Posterior vena cava (tissue), 2 donors: ENCODE measurements around the gene SSTR5. TPM values are rescaled to one million over a fixed set of nuclear protein-coding genes. Genes with fewer than 3 reads are reported as not detected.
"Not testable (repeated sequence)": the region's sequence is repeated elsewhere in the genome, so short reads cannot be mapped to it uniquely, and the experiment has no call there.

Experiments used
- DNase-seq: peaks from one replicate; pipeline ENCODE4 v3.0.0-alpha.2; 2020; ENCODE audit warnings: low spot score
- intact Hi-C, 2 donors: fragments of 100-400 bp; cut with DNase I; formaldehyde crosslinking; loops; one replicate each; pipeline versions ENCODE4 v1.14.1 to v1.14.2; 2022 to 2023
- long read RNA-seq, 2 donors: library from polyadenylated mRNA; unstranded; transcript quantifications; one replicate each; pipeline ENCODE4 v2.0.0, GENCODE V29; 2020 to 2021
- total RNA-seq, 2 donors: library from RNA; stranded (reverse); fragmentation: NEBNext Ultra II Directional; extraction: Animal tissue kit (Norgen Biotek cat#: 25700); gene quantifications; one replicate each; pipeline ENCODE4 v1.2.1, GENCODE V29; 2021
- donor health status: DM: yes; HTN: yes; CAD: no.
- donor health status: DM: yes; HTN: yes; CAD: no.

SSTR5 gene
- not detected for total RNA-seq
- long read RNA-seq, donor 1: 0 reads
- long read RNA-seq, donor 2: 0 reads

DNA sequence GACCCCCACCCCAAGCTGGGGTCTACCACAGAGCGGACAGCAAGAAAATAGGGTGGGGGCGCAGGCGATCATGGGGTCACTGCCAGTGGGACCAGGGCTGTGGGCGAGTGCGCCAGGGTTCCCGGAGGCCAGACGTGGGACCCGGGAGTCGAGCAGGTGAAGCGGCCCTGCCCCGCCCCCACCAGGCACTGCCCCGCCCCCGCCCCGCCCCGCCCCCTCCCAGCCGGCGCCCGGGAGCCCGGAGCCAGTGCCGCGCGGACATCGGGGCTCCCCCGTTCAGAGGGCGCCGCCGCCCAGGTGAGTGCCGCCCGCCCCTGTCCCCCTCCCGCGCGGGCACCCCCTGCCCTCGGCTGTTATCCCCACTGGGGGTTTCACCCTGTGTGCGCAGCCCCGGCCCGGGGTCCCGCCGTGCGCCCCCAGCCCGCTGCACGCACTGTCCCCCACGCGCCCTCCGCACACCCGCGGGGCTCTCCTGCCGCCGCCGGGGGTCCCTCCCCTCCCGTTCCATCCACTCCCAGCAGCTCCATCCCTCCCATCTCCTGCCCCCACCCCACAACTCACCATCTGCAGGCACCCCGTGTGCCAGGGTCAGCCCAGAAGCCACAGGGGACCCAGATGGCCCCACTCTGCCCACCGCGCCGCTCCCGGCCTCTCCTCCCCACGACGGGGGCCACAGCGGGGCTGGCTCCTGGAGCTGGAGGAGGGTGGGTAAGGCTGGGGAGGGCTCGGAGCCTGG, at the start of gene SSTR5:
Gene SSTR5 (plus strand): TSS at position 222 of the 736 bp plus-strand sequence. CDS start 6,122 bp downstream, outside the sequence.
- intact Hi-C loops: no loop called here
- no peak for DNase-seq

GRCh38 chr16:1024138-1024537, 48.4 kb upstream of the SSTR5 start:
- no peak for DNase-seq
- intact Hi-C loops: no loop called here

GRCh38 chr16:1025183-1025809, 47.3 kb upstream of the SSTR5 start:
- DNase-seq, intact Hi-C loops: not testable (repeated sequence)

DNA sequence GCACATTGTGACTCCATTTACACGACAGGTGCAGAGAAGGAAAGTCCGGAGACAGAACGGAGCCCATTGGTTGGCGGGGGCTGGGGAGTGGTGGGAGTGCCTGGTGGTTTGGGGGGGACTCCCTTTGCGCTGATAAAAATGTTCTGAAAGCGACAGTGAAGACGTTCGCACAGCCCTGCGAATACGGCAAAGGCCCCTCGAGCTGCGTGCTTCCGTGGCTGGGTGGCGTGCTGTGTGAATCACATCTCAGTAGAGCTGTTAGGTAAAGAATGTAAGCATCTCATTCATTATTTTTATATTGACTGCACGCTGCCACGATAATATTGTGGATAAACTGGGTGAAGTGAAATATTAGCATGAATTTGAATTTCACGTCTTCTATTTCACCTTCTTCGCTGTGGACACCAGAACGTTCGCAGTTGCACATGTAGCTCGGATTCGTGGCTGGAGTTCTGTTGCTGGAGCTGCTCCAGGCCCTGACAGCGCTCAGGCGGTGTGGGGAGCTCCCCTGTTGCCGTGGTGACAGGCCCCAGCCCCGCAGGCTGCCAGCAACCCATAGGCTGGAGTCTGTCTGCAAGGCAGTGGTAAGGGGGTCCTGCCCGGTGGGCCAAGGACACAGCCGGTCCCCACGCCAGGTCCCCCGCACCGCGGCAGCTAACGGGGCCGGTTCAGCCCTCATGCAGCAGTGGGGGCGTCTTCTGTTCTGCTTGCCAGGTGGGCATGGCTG, 46.3 kb upstream of the SSTR5 start:
- DNase-seq: no peak
- intact Hi-C loops: no loop called here

DNA sequence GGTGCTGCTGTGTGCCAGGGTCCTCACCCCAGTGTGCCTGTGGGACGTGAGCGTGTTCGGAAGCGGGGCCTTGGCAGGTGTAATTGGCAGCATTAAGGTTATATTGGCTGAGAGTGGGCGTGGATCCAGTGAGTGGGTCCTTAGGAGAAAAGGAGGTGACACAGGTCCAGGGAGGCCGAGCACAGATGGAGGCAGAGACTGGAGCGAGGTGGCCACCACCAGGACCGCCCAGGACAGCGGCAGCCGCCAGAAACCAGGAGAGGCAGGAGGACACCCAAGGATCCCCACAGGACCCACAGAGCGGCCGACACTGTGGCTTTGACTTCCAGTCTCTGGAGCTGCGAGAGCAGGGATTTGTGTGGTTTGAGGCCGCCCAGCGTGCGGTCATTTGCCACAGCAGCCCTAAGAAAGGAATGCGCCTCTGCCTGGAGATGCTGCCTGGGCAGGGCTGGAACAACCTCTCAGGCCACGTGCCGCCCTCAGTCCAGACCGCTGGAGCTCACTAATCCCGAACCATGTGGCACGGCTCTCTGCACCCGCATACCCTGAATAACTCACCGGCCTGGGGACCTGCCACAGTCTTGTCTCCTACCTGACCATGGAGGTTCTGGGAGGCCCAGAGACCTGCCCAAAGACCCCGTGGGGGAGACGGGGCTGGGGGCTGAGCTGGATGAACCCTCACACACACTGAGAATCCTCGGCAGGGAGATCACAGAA, 45.6 kb upstream of the SSTR5 start:
- intact Hi-C loops: no loop called here
- no peak for DNase-seq

DNA sequence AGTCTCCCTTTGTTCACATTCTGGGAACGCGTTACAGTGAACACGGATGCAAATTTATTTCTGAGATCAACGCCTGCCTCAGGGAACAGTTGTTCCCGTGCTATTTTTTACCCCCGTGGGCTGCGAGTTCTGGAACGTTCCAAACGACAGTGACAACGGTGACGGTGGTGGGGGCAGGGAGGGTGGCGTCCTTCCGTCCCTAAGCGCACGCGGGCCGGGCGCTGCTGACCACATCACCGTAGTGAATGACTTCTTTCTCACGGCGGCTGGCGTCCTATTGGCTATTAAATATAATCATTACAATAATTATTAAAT, 45.1 kb upstream of the SSTR5 start:
- no peak for DNase-seq
- intact Hi-C loops: no loop called here

DNA sequence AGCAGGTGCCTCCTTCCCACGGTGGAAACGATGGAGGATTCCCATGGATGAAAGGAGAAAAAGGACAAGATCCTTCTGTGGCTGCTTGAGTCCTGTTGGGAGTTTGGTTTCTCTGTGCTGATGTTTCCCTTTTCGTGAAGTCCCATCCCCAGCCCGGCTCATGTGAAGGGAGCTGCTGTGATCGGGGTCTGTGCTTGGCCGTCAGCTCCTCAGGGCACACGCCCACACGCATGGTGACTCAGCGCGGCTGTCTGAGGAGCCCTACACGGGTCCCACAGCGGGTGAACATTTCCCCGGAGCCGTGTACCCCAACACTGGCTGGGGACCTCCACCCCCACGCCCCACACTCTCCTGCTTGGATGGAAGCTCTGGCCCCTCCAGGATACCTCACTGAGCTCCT, 44.5 kb upstream of the SSTR5 start:
- DNase-seq: no peak
- intact Hi-C loops: no loop called here

- no peak for DNase-seq
- intact Hi-C loops: no loop called here
Measured at GRCh38 chr16:1028524-1029258, 43.9 kb upstream of the SSTR5 start.

GRCh38 chr16:1029259-1029545, 43.3 kb upstream of the SSTR5 start:
- intact Hi-C loops: no loop called here
- no peak for DNase-seq

- DNase-seq: no peak
- intact Hi-C loops: no loop called here
Measured at GRCh38 chr16:1030473-1030901, 42.1 kb upstream of the SSTR5 start.

DNA sequence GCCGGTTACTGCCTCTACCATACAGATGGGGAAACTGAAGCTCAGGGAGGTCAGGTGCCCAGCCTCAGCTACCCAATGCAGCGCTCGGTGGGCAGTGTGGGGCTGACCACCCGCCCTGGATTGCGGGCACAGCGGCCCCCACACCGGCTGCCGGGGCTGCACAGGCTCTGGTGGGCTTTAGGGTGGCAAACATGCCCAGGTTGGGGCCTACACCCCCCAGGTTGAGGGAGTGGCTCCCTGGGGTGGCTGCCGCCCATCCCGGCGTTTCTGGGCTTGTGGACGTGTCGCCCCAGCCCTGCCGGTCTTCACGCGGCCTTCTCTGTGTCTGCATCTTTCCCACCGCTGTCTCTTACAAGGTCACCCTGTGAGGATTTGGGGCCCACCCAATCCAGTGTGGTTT, 40.9 kb upstream of the SSTR5 start:
- no peak for DNase-seq
- intact Hi-C loops: no loop called here

DNA sequence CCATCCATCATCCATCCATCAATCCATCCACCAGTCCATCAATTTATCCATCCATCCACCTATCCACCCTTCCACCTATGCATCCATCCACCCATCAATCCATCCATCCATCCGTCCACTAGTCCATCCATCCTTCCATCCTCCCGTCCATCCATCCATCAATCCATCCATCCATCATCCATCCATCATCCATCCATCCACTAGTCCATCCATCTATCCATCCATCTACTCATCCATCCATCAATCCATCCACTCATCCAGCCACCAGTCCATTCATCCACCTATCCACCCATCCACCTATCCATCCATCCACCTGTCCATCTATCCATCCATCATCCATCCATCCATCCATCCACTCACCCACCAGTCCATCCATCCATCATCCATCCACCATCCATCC, 39.9 kb upstream of the SSTR5 start:
- DNase-seq: no peak
- intact Hi-C loops: no loop called here

DNA sequence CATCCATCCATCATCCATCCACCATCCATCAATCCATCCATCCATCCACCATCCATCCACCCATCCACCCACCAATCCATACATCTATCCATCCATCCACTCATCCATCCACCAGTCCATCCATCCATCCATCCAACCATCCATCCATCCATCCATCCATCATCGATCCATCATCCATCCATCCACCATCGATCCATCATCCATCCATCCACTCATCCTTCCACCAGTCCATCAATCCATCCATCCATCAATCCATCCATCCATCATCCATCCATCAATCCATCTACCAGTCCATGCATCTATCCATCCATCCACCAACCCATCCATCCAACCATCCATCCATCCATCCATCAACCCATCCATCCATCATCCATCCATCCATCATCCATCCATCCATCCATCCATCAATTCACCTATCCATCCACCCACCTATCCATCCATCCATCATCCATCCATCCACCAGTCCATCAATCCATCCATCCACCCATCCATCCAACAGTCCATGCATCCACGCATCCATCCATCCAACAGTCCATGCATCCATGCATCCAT, 39.3 kb upstream of the SSTR5 start:
- intact Hi-C loops: no loop called here

GRCh38 chr16:1034230-1035065, 38.1 kb upstream of the SSTR5 start:
- intact Hi-C loops: no loop called here
- DNase-seq: no peak

More for the DNA sequence above, 39.3 kb upstream of the SSTR5 start:
- DNase-seq: no peak

- DNase-seq: no peak
- intact Hi-C loops: no loop called here
Measured at GRCh38 chr16:1035066-1035415, 37.5 kb upstream of the SSTR5 start.

GRCh38 chr16:1036166-1036565, 36.4 kb upstream of the SSTR5 start:
- intact Hi-C loops: no loop called here
- DNase-seq: no peak

DNA sequence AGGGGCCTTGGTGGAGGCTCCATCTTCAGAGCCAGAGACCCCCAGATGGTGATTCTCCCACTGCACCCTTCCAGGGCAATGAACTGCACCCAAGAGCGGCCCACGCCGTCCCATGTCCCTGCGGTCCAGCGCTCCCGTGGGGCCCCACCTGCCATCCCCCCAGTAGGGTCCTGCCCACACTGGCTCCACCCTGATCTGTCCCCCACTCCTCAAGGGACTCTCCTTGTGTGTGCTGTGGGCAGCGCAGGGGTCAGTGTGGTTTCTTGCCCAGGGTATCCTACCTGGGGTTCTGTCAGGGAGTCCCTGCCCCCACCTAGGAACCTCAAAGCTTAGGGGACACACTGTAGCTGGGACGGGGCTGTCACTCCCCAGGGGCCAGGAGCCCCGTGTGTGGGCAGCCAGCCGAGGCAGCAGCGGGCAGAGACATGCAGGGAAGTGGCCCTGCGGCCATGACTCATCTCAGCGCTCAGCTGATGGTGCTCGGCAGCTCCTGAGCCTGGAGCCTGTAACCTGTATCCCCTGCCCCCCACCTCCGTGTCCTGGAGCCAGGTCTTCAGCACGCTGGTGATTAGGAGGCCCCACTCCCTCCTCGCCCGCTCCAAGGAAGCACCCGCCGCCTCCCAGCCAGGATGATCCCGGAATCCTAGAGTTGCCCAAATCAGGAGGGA, 35.7 kb upstream of the SSTR5 start:
- intact Hi-C loops: no loop called here
- DNase-seq: no peak
